Loucy (cell line): ENCODE measurements around the gene LARP4.
"Not testable (repeated sequence)": the region's sequence is repeated elsewhere in the genome, so short reads cannot be mapped to it uniquely, and the experiment has no call there.

Source experiments
- H2AFZ ChIP-seq: fragments of 200-600 bp; sonication (generic); 2 replicates; pipeline ENCODE4 v1.6.0; 2016; ENCODE audit warnings: antibody characterized with exemption, mild to moderate bottlenecking, low read length, moderate library complexity
- H3F3A ChIP-seq: fragments of 200-600 bp; 2 replicates; pipeline ENCODE4 v1.6.0; 2016; ENCODE audit warnings: antibody characterized with exemption, low read depth, mild to moderate bottlenecking
- H3K27me3 ChIP-seq: fragments of 200-600 bp; sonication (generic); 2 replicates; pipeline ENCODE4 v1.6.1; 2014; ENCODE audit warnings: low read length, mild to moderate bottlenecking; ENCODE audit not compliant: insufficient read depth, poor library complexity, severe bottlenecking
- H3K36me3 ChIP-seq: fragments of 200-600 bp; sonication (generic); 2 replicates; pipeline ENCODE4 v1.6.1; 2016; ENCODE audit warnings: low read length; ENCODE audit not compliant: insufficient read depth
- H3K4me1 ChIP-seq: fragments of 200-600 bp; sonication (generic); 2 replicates; pipeline ENCODE4 v1.5.1; 2014; ENCODE audit warnings: low read length, mild to moderate bottlenecking; ENCODE audit not compliant: insufficient read depth, poor library complexity, severe bottlenecking
- H3K4me2 ChIP-seq: fragments of 200-600 bp; sonication (generic); 2 replicates; pipeline ENCODE4 v1.6.0; 2014; ENCODE audit warnings: antibody characterized with exemption, low read length, low read depth, mild to moderate bottlenecking; ENCODE audit not compliant: poor library complexity, severe bottlenecking
- H3K4me3 ChIP-seq: fragments of 200-600 bp; sonication (generic); 2 replicates; pipeline ENCODE4 v1.5.1; 2014; ENCODE audit warnings: low read length, mild to moderate bottlenecking, mixed read lengths; ENCODE audit not compliant: poor library complexity, severe bottlenecking
- H3K79me2 ChIP-seq: fragments of 200-600 bp; sonication (generic); 2 replicates; pipeline ENCODE4 v1.6.1; 2014; ENCODE audit warnings: low read length; ENCODE audit not compliant: insufficient read depth
- H3K9ac ChIP-seq: fragments of 200-600 bp; sonication (generic); 2 replicates; pipeline ENCODE4 v1.6.0; 2014; ENCODE audit warnings: mild to moderate bottlenecking, low read depth, low read length, moderate library complexity; ENCODE audit not compliant: poor library complexity, severe bottlenecking
- H3K9me2 ChIP-seq: fragments of 200-600 bp; sonication (generic); replicated peaks from 2 replicates; pipeline ENCODE4 v1.6.1; 2016; ENCODE audit warnings: low read depth, low read length, mixed read lengths
- H3K9me3 ChIP-seq: fragments of 200-600 bp; sonication (generic); 2 replicates; pipeline ENCODE4 v1.6.1; 2014; ENCODE audit warnings: mild to moderate bottlenecking, antibody characterized with exemption, low read length, low read depth; ENCODE audit not compliant: insufficient read depth
- H4K20me1 ChIP-seq: fragments of 200-600 bp; sonication (generic); 2 replicates; pipeline ENCODE4 v1.6.0; 2014; ENCODE audit warnings: antibody characterized with exemption, low read length, mild to moderate bottlenecking; ENCODE audit not compliant: insufficient read depth, poor library complexity, severe bottlenecking
- EZH2phosphoT487 ChIP-seq: fragments of 200-600 bp; IDR thresholded peaks from 2 replicates; pipeline ENCODE4 v1.6.1; 2018; ENCODE audit warnings: antibody characterized with exemption, mild to moderate bottlenecking, moderate library complexity, borderline replicate concordance
- TF ChIP-seq, protein P1 (sequence below): fragments of 200-600 bp; sonication (generic); conservative IDR thresholded peaks from 2 replicates; pipeline ENCODE4 v1.5.1; 2014; ENCODE audit warnings: mild to moderate bottlenecking, antibody characterized with exemption, low read length

Gene LARP4

GRCh38 chr12:50482571-50482970, 81.9 kb downstream of the LARP4 start:
- no peaks in the 10 kb centered on the region for H3K27me3 ChIP-seq
- no peaks in the 10 kb centered on the region for H4K20me1 ChIP-seq
- H3K36me3 ChIP-seq = 0 out of 2 replicates have a peak, but pooled peaks cover 3% of the 10 kb centered on the region
- H3K9me2 ChIP-seq = no peaks in the 10 kb centered on the region
- H2AFZ ChIP-seq = no peak overlapping the region
- H3K4me1 ChIP-seq = no peaks in the 10 kb centered on the region
- no peaks in the 10 kb centered on the region for H3F3A ChIP-seq
- H3K9ac ChIP-seq = no peak overlapping the region
- H3K9me3 ChIP-seq = no peaks in the 10 kb centered on the region
- H3K79me2 ChIP-seq = no peaks in the 10 kb centered on the region
- no peak overlapping the region for H3K4me2 ChIP-seq
- H3K4me3 ChIP-seq = no peak overlapping the region
- TF ChIP-seq, protein P1, sequence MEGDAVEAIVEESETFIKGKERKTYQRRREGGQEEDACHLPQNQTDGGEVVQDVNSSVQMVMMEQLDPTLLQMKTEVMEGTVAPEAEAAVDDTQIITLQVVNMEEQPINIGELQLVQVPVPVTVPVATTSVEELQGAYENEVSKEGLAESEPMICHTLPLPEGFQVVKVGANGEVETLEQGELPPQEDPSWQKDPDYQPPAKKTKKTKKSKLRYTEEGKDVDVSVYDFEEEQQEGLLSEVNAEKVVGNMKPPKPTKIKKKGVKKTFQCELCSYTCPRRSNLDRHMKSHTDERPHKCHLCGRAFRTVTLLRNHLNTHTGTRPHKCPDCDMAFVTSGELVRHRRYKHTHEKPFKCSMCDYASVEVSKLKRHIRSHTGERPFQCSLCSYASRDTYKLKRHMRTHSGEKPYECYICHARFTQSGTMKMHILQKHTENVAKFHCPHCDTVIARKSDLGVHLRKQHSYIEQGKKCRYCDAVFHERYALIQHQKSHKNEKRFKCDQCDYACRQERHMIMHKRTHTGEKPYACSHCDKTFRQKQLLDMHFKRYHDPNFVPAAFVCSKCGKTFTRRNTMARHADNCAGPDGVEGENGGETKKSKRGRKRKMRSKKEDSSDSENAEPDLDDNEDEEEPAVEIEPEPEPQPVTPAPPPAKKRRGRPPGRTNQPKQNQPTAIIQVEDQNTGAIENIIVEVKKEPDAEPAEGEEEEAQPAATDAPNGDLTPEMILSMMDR = no peak
- TF ChIP-seq EZH2phosphoT487 = no peak

GRCh38 chr12:50483488-50483887, 82.8 kb downstream of the LARP4 start:
- no peaks in the 10 kb centered on the region for H3K9me2 ChIP-seq
- H3K9me3 ChIP-seq = no peaks in the 10 kb centered on the region
- H3K4me2 ChIP-seq = no peak overlapping the region
- no peaks in the 10 kb centered on the region for H3K79me2 ChIP-seq
- H4K20me1 ChIP-seq = no peaks in the 10 kb centered on the region
- no peak overlapping the region for H3K4me3 ChIP-seq
- TF ChIP-seq EZH2phosphoT487 = no peak
- TF ChIP-seq, protein P1 = no peak
- H3K9ac ChIP-seq = no peak overlapping the region
- H3F3A ChIP-seq = no peaks in the 10 kb centered on the region
- H2AFZ ChIP-seq = no peak overlapping the region
- no peaks in the 10 kb centered on the region for H3K27me3 ChIP-seq
- no peaks in the 10 kb centered on the region for H3K4me1 ChIP-seq
- H3K36me3 ChIP-seq = no peaks in the 10 kb centered on the region

- H3K36me3 ChIP-seq = no peaks in the 10 kb centered on the region
- H3K4me3 ChIP-seq = no peak overlapping the region
Observed at GRCh38 chr12:50488801-50489200, 88.1 kb downstream of the LARP4 start.

GRCh38 chr12:50498119-50498518, 97.4 kb downstream of the LARP4 start:
- H3K9me2 ChIP-seq, H3K9ac ChIP-seq, H3K4me1 ChIP-seq, H3F3A ChIP-seq, H4K20me1 ChIP-seq, H3K4me2 ChIP-seq, H2AFZ ChIP-seq, H3K27me3 ChIP-seq, H3K36me3 ChIP-seq, H3K79me2 ChIP-seq, H3K4me3 ChIP-seq, H3K9me3 ChIP-seq: not testable (repeated sequence)

More at GRCh38 chr12:50488801-50489200, 88.1 kb downstream of the LARP4 start:
- no peaks in the 10 kb centered on the region for H3K4me1 ChIP-seq
- no peaks in the 10 kb centered on the region for H3K9me2 ChIP-seq
- H4K20me1 ChIP-seq = no peaks in the 10 kb centered on the region
- no peak overlapping the region for H2AFZ ChIP-seq
- no peaks in the 10 kb centered on the region for H3K79me2 ChIP-seq
- H3K4me2 ChIP-seq = no peak overlapping the region
- TF ChIP-seq, protein P1 = no peak
- no peaks in the 10 kb centered on the region for H3K9me3 ChIP-seq
- no peaks in the 10 kb centered on the region for H3F3A ChIP-seq
- no peak overlapping the region for H3K9ac ChIP-seq
- no peaks in the 10 kb centered on the region for H3K27me3 ChIP-seq
